HG02981 (cell line): Measurements from ENCODE around the gene CENPF.
"Not testable (repeated sequence)": the region's sequence is repeated elsewhere in the genome, so short reads cannot be mapped to it uniquely, and the experiment has no call there.

Experiments
- ATAC-seq: cut with Tn5 transposase; IDR thresholded peaks from one replicate; pipeline ENCODE4 v1.9.1; 2021; ENCODE audit warnings: mild to moderate bottlenecking, moderate library complexity; ENCODE audit not compliant: unreplicated experiment

Gene CENPF

DNA sequence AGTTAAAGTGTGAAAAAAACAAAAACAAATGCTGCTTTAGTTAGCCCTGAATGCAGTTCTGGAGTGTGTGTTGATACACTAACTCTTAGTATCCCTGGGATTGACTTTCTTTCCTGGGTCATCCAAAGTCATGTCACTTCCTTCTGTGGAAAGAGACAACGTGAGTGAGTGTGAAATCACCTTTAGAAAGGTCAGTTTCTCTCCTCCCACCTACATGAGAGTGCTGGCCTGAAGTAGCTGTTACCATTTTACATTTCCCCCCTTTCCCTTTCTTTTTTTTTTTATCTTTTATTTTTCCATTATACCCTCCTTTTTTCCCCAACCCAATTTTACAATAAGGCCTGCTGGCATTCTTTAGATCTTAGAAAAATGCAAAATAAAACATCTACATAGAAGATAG lies 55.2 kb downstream of the CENPF start:
- ATAC-seq, result no peak

GRCh38 chr1:214658785-214659184 lies 55.8 kb downstream of the CENPF start:
- ATAC-seq, result no peak

- no peak for ATAC-seq
Measured at GRCh38 chr1:214660190-214660589, 57.2 kb downstream of the CENPF start.

- no peak for ATAC-seq
Measured at GRCh38 chr1:214660900-214661299, 57.9 kb downstream of the CENPF start.

DNA sequence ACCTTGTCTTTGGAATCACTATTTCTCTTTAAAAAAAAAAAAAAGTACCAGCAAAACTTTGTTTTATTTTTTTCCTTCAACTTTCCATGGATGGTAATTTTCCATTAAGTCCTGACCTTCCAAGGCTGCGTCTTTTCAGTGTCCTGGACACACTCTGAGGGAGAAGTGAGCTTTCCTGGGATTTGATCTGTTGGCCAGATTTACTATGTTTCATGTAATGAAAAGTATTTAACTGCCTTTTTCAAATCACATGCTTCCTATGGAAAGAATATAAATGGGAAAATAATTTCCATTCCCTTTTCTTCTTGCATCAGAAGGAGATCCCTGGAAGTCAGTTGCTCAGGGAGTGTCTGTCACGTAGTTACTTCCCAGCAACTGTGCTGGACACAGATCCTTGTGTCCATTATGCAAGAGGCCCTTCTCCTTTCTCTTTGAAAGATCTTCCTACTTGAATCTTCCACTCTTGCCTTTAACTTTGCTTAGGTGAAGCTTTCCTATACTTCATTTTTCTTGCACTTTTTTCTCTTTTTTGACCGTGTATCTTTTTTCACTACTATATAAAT lies 59.3 kb downstream of the CENPF start:
- no peak for ATAC-seq

DNA sequence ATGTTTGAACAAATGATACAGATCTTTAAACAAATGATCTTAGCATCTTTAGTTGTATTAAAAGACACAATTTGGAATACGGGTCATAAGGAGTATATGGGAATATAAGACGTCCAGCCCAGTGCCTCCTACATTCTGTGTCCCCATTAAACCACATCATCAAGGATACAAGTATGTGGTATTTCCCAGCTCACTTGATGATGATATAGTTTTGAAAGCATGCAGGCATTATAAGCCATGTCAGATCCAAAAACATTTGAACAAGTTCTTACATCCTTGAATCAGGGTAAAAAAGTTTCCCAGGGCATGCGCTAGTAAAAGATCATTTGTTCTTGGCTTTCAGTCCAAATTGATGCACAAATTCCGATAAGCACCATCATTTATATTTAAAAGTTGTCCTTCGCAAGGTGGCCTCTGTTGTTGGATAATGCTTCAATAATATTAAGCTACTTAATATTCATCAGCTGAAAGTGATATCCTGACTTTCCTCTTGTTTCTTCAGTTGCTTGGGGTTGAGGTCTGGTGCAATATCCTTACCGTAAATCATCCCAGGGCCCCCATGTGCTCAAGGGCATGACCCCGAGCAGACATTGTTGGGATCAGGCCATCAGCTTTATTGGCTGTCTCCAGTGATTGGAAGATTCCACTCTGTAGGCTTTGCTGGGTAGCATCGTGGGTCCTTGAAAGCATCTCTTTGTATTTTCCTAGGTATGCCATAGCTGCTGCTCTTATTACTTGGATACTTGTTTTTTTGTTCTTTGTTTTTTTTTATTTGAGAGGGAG lies 61.8 kb downstream of the CENPF start:
- no peak for ATAC-seq

- ATAC-seq, result no peak
Measured at GRCh38 chr1:214665606-214666110, 62.7 kb downstream of the CENPF start.

DNA sequence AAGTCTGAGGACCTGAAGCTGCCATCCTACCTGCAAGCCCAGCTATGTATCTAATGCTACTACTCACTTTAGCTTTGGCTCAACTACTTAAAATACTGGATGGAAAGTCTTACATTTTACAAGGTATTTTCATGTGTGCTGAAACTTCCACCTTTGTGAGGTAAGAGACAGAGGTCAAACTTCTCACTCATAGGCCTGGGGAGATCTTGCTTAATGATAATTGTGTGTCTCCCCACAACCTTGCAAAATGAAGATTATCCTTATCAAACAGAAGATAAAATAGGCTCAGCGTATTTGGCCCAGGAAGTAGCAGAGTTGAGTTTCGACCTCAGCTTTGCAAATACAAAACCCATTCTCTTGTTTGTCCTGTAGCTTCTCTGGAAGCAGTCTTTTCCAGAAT lies 63.7 kb downstream of the CENPF start:
- ATAC-seq, result no peak

DNA sequence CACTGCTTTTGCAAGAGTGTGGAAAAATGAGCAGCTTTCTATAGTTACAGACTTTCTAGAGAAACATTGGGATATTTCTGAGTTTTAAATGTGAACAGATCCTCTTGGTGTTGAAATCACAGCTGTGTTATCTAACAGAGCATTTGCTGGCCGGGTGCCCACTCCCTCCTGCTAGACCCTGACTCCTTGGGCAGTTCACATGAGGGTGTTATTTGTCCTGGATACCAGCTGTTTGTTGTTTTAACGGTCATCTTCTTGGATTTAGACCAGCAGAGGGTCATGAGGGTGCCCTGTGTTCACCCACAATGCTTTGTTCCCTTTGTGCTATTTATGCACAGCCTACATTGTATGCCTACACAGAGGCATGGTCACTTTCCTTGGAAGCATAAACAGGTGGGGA lies 67.1 kb downstream of the CENPF start:
- no peak for ATAC-seq

DNA sequence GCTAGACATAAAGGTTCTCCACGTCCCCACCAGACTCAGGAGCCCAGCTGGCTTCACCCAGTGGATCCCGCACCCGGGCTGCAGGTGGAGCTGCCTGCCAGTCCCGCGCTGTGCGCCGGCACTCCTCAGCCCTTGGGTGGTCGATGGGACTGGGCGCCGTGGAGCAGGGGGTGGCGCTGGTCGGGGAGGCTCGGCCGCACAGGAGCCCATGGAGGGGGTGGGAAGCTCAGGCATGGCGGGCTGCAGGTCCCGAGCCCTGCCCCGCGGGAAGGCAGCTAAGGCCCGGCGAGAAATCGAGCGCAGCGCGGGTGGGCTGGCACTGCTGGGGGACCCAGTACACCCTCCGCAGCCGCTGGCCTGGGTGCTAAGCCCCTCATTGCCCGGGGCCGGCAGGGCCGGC lies 70.0 kb downstream of the CENPF start:
- ATAC-seq, result not testable (repeated sequence)

DNA sequence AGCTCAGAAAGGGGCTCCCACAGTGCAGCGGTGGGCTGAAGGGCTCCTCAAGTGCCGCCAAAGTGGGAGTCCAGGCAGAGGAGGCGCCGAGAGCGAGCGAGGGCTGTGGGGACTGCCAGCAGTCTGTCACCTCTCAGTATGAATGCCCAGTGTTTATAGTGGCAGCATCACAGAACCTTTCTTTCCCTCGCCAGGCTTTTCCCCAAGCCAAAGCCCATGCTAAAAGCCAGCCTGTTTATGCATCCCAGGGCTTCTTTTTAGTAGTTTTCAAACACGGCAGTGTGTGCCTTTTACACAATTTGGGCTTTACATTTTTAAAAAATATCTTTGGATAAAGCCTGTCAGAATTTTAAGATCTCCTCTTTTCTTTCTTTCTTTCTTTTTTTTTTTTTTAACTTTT lies 70.6 kb downstream of the CENPF start:
- ATAC-seq, result no peak

DNA sequence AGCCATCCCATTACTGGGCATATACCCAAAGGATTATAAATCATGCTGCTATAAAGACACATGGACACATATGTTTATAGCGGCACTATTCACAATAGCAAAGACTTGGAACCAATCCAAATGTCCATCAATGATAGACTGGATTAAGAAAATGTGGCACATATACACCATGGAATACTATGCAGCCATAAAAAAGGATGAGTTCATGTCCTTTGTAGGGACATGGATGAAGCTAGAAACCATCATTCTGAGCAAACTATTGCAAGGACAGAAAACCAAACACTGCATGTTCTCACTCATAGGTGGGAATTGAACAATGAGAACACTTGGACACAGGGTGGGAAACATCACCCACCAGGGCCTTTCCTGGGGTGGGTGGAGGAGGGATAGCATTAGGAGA lies 72.5 kb downstream of the CENPF start:
- ATAC-seq, result not testable (repeated sequence)

DNA sequence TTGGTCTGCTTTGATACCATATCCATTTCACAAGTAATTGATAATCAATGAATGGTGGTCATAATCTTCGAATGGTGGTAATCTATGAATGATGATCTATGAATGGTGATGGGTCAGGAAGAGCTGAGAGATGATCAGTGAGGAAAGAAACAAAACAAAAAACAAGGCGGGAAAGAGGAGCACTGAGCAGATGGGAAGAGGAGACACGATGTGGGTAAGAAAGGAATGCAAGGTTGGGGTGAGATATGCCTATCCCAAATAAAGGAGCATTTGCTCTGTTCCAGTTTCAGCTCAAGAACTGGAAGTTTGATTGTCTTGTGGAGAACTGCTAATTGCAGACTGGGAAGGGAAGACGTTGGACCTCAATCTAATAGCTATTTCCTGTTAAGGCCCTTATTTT lies 73.8 kb downstream of the CENPF start:
- no peak for ATAC-seq

DNA sequence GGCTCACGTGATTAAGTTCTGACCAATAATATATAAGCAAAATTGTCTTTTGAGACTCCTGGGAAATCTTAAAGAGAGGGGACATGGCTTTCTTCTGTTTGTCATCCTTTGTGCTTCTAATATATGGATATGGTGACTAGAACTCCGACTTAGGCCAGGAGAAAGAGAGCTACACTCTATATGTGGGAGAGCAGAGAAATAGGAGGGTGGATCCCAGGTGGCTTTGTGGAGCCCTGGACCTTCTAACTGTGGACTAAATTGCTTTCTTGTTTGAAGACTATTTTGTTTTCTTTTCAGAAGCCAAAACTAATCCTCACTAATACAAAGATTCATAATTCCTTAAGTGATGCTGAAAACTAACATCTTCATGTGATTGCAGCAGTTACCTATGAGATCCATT lies 75.0 kb downstream of the CENPF start:
- ATAC-seq, result no peak

GRCh38 chr1:214678386-214678785 lies 75.4 kb downstream of the CENPF start:
- no peak for ATAC-seq

DNA sequence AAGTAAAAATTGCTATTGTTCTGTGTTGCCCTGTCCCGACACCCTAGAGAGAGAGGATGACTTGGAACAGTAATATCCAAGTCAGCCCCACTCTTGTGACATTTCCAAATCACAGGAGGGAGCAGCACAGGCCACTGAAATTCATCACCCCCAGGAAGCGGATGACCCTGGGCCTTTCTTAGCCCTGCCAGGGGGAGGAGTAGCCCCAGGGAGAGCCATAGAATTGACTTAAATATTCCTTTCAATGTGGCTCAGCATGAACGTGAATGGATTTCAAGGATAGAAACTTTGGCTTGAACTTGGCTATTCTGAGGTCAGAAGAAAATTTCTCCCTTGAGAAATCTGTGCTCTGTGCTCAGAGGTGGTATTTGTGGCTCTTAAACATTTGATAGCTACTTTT lies 80.6 kb downstream of the CENPF start:
- no peak for ATAC-seq

GRCh38 chr1:214685906-214686305 lies 82.9 kb downstream of the CENPF start:
- ATAC-seq, result no peak

GRCh38 chr1:214686497-214686896 lies 83.5 kb downstream of the CENPF start:
- ATAC-seq, result no peak

DNA sequence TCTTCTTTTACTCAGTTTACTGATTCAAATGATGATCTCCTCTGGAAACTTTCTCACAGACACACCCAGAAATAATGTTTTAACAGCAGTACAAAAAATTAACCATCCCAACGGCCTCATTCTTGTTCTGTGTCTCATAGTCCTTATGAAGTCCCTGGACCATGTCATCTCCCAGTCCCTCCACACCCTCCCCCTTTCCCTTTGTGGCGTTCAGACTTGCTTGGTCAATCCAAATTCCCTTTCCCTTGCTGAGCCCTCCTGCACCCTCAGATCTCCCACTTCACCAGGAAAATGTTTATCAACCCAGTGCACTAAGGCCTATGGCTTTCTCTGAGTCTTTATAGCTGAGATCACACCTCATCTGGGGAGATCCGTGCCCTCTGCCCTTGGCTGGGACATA lies 85.9 kb downstream of the CENPF start:
- ATAC-seq, result no peak

- ATAC-seq, result no peak
Measured at GRCh38 chr1:214694769-214695168, 91.8 kb downstream of the CENPF start.

DNA sequence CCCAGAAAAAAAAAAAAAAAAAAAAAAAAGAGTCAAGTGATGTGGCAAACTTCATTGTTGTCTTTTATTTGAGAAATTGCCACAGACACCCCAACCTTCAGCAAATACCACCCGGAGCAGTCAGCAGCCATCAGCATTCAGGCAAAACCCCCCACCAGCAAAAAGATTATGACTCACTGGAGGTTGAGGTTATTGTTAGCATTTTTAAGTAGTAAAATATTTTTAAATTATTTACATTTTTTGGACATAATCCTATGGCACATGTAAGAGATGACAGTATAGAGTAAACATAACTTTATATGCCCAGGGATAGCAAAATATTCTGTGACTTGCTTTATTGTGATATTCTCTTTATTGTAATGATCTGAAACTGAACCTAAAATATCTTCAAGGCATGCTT lies 95.6 kb downstream of the CENPF start:
- no peak for ATAC-seq

- no peak for ATAC-seq
Measured at GRCh38 chr1:214700437-214700836, 97.4 kb downstream of the CENPF start.

GRCh38 chr1:214702556-214702955 lies 99.6 kb downstream of the CENPF start:
- ATAC-seq, result no peak
